ENCODE data around the gene TP53I13.

The TP53I13 gene

GRCh38 chr17:29615492-29616299 lies 47.2 kb downstream of the TP53I13 start:
- DNase-seq (ENCODE audit: low spot score) = peak; percentile 92

GRCh38 chr17:29616300-29617048 lies 48.0 kb downstream of the TP53I13 start:
- DNase-seq (ENCODE audit: low spot score) = no peak

- peak; percentile 99 for DNase-seq (ENCODE audit: low spot score)
Measured at GRCh38 chr17:29617125-29617480, 48.6 kb downstream of the TP53I13 start.

GRCh38 chr17:29617481-29618271 lies 49.2 kb downstream of the TP53I13 start:
- DNase-seq (ENCODE audit: low spot score) = peak; percentile 91

- no peak for DNase-seq (ENCODE audit: low spot score)
Measured at GRCh38 chr17:29618272-29619065, 50.0 kb downstream of the TP53I13 start.

- DNase-seq (ENCODE audit: low spot score) = peak; percentile 51
Measured at GRCh38 chr17:29619251-29619650, 50.8 kb downstream of the TP53I13 start.

- no peak for DNase-seq (ENCODE audit: low spot score)
Measured at GRCh38 chr17:29620271-29620670, 51.8 kb downstream of the TP53I13 start.

GRCh38 chr17:29620779-29621500 lies 52.4 kb downstream of the TP53I13 start:
- no peak for DNase-seq (ENCODE audit: low spot score)

- DNase-seq (ENCODE audit: low spot score) = peak; percentile 32
Measured at GRCh38 chr17:29621751-29622194, 53.3 kb downstream of the TP53I13 start.

Measured in HuH-7 (cell line).